ENCODE data around the gene BEST2. TPM values are rescaled to one million over a fixed set of nuclear protein-coding genes. Genes with fewer than 3 reads are reported as not detected.
"Not testable (repeated sequence)": the region's sequence is repeated elsewhere in the genome, so short reads cannot be mapped to it uniquely, and the experiment has no call there.

BEST2 gene
- total RNA-seq, 1 experiment from 2014 or later, result not detected

- BruUV-seq (replicated peaks), result no TSS peak
- Histone ChIP-seq H3K27me3 (ENCODE audit: control insufficient read depth, insufficient read depth, low read length) (no peaks in the 10 kb centered on the region), H3K4me3 (ENCODE audit: low read depth in 2 of 2, low read length in 2 of 2) (no peak overlapping the region), H3K9me3 (ENCODE audit: control insufficient read depth, insufficient read depth, low read depth, low read length) (no peaks in the 10 kb centered on the region), H3K36me3 (ENCODE audit: control insufficient read depth, insufficient read depth, low read length) (peaks cover 6% of the 10 kb centered on the region), H3K4me1 (ENCODE audit: control insufficient read depth, insufficient read depth, low read length) (peaks cover 9% of the 10 kb centered on the region), H3K27ac (ENCODE audit: low read length) (no peak overlapping the region)
- no peak for TF ChIP-seq TCF7L2 (IDR thresholded peaks at IDR 0.05; ENCODE audit: low read depth, low read length)
- no peak for TF ChIP-seq POLR2AphosphoS5 (IDR thresholded peaks at IDR 0.05; ENCODE audit: low read depth, low read length)
- no peak for TF ChIP-seq SIN3A (IDR thresholded peaks at IDR 0.05; ENCODE audit: borderline replicate concordance, insufficient read depth, low read depth, low read length)
- no peak for TF ChIP-seq REST (IDR thresholded peaks at IDR 0.05; ENCODE audit: insufficient read depth in 1 of 2, low read depth in 2 of 2, low read length in 1 of 2)
- TF ChIP-seq CTCF (IDR thresholded peaks at IDR 0.05), result no peak
- intact Hi-C loops (cut with micrococcal nuclease; ENCODE audit: unreplicated experiment) (loop anchor here (5.0 kb wide), 1 partner anchor 35 kb away; no protein-coding TSS in a partner anchor), in situ Hi-C loops (cut with HindIII; ENCODE audit: low pct_unique_long_range_greater_than_20kb, low sequenced_read_pairs) (no loop called here)
- ChIA-PET POLR2A (no interaction called here), CTCF (interaction anchor here (2.9 kb wide), 1 partner anchor 31 kb away, joined by 37 read pairs; no protein-coding TSS in a partner anchor)
- ATAC-seq (no peak), DNase-seq (ENCODE audit: low read depth, low spot score) (no peak)
Measured at GRCh38 chr19:12797141-12797587, 45.6 kb downstream of the BEST2 start.

- H3K27ac ChIP-seq (ENCODE audit: low read length); CTCF ChIA-PET; DNase-seq (ENCODE audit: low read depth, low spot score); H3K4me3 ChIP-seq (ENCODE audit: low read depth in 2 of 2, low read length in 2 of 2); POLR2A ChIA-PET; H3K27me3 ChIP-seq (ENCODE audit: control insufficient read depth, insufficient read depth, low read length); ATAC-seq; H3K9me3 ChIP-seq (ENCODE audit: control insufficient read depth, insufficient read depth, low read depth, low read length); H3K36me3 ChIP-seq (ENCODE audit: control insufficient read depth, insufficient read depth, low read length); BruUV-seq (replicated peaks); in situ Hi-C loops (cut with HindIII; ENCODE audit: low pct_unique_long_range_greater_than_20kb, low sequenced_read_pairs): not testable (repeated sequence)
- peaks cover 11% of the 10 kb centered on the region for H3K4me1 ChIP-seq (ENCODE audit: control insufficient read depth, insufficient read depth, low read length)
- intact Hi-C loops (cut with micrococcal nuclease; ENCODE audit: unreplicated experiment), result loop anchor here (5.0 kb wide), 1 partner anchor 35 kb away; no protein-coding TSS in a partner anchor
Measured at GRCh38 chr19:12797607-12798006, 46.0 kb downstream of the BEST2 start.

GRCh38 chr19:12799742-12800465 lies 48.3 kb downstream of the BEST2 start:
- no peak overlapping the region for H3K27ac ChIP-seq (ENCODE audit: low read length)
- POLR2A ChIA-PET, result no interaction called here
- H3K9me3 ChIP-seq (ENCODE audit: control insufficient read depth, insufficient read depth, low read depth, low read length), result no peaks in the 10 kb centered on the region
- no peak for DNase-seq (ENCODE audit: low read depth, low spot score)
- in situ Hi-C loops (cut with HindIII; ENCODE audit: low pct_unique_long_range_greater_than_20kb, low sequenced_read_pairs), result no loop called here
- intact Hi-C loops (cut with micrococcal nuclease; ENCODE audit: unreplicated experiment), result loop anchor here (5.0 kb wide), 1 partner anchor 38 kb away; no protein-coding TSS in a partner anchor
- H3K27me3 ChIP-seq (ENCODE audit: control insufficient read depth, insufficient read depth, low read length), result no peaks in the 10 kb centered on the region
- BruUV-seq (replicated peaks), result no TSS peak
- H3K4me3 ChIP-seq (ENCODE audit: low read depth in 2 of 2, low read length in 2 of 2), result no peak overlapping the region
- H3K36me3 ChIP-seq (ENCODE audit: control insufficient read depth, insufficient read depth, low read length), result peaks cover 4% of the 10 kb centered on the region; the same call in 1 of the 2 replicates
- CTCF ChIA-PET, result interaction anchor here (0.5 to 0.7 kb wide), 5 partner anchors 40 to 747 kb away, joined by 3 read pairs; no protein-coding TSS in a partner anchor
- TF ChIP-seq TCF7L2 (IDR thresholded peaks at IDR 0.05; ENCODE audit: low read depth, low read length), result no peak
- no peak for TF ChIP-seq CTCF (IDR thresholded peaks at IDR 0.05)
- no peak for TF ChIP-seq POLR2AphosphoS5 (IDR thresholded peaks at IDR 0.05; ENCODE audit: low read depth, low read length)
- no peak for TF ChIP-seq SIN3A (IDR thresholded peaks at IDR 0.05; ENCODE audit: borderline replicate concordance, insufficient read depth, low read depth, low read length)
- no peak for TF ChIP-seq REST (IDR thresholded peaks at IDR 0.05; ENCODE audit: insufficient read depth in 1 of 2, low read depth in 2 of 2, low read length in 1 of 2)
- no peak for ATAC-seq
- H3K4me1 ChIP-seq (ENCODE audit: control insufficient read depth, insufficient read depth, low read length), result peaks cover 11% of the 10 kb centered on the region

Measured in Panc1 (cell line).